GM19463 (cell line): Measurements from ENCODE around the gene RPS6KA3.
A peak's percentile ranks its signal among the peaks of the same experiment; 100 is the strongest.
"Not testable (repeated sequence)": the region's sequence is repeated elsewhere in the genome, so short reads cannot be mapped to it uniquely, and the experiment has no call there.

Source experiments
- ATAC-seq: cut with Tn5 transposase; IDR thresholded peaks from one replicate; pipeline ENCODE4 v1.9.1; 2021; ENCODE audit warnings: mild to moderate bottlenecking, moderate library complexity; ENCODE audit not compliant: unreplicated experiment

Gene RPS6KA3

GRCh38 chrX:20224814-20225487 lies 41.8 kb downstream of the RPS6KA3 start:
- peak; percentile 85 for ATAC-seq

- no peak for ATAC-seq
Measured at GRCh38 chrX:20221902-20222301, 44.8 kb downstream of the RPS6KA3 start.

GRCh38 chrX:20218836-20219505 lies 47.7 kb downstream of the RPS6KA3 start:
- ATAC-seq = no peak

GRCh38 chrX:20217906-20218305 lies 48.8 kb downstream of the RPS6KA3 start:
- ATAC-seq = no peak

- ATAC-seq = no peak
Measured at GRCh38 chrX:20217271-20217670, 49.4 kb downstream of the RPS6KA3 start.

GRCh38 chrX:20215565-20215964 lies 51.1 kb downstream of the RPS6KA3 start:
- ATAC-seq = no peak

- peak; percentile 91 for ATAC-seq
Measured at GRCh38 chrX:20212486-20213089, 54.1 kb downstream of the RPS6KA3 start.

GRCh38 chrX:20211261-20211786 lies 55.4 kb downstream of the RPS6KA3 start:
- ATAC-seq = no peak

- peak; percentile 93 for ATAC-seq
Measured at GRCh38 chrX:20205927-20206708, 60.6 kb downstream of the RPS6KA3 start.

- ATAC-seq = no peak
Measured at GRCh38 chrX:20204351-20204750, 62.4 kb downstream of the RPS6KA3 start.

- no peak for ATAC-seq
Measured at GRCh38 chrX:20197641-20198210, 69.0 kb downstream of the RPS6KA3 start.

GRCh38 chrX:20189171-20189570 lies 77.5 kb downstream of the RPS6KA3 start:
- ATAC-seq = no peak

GRCh38 chrX:20181598-20182329 lies 84.9 kb downstream of the RPS6KA3 start:
- ATAC-seq = no peak

- ATAC-seq = no peak
Measured at GRCh38 chrX:20177093-20177492, 89.6 kb downstream of the RPS6KA3 start.

- no peak for ATAC-seq
Measured at GRCh38 chrX:20173856-20174255, 92.9 kb downstream of the RPS6KA3 start.

GRCh38 chrX:20173313-20173712 lies 93.4 kb downstream of the RPS6KA3 start:
- no peak for ATAC-seq

GRCh38 chrX:20171887-20172286 lies 94.8 kb downstream of the RPS6KA3 start:
- ATAC-seq = no peak

- ATAC-seq = not testable (repeated sequence)
Measured at GRCh38 chrX:20162516-20162915, 104.2 kb downstream of the RPS6KA3 start.

- ATAC-seq = no peak
Measured at GRCh38 chrX:20159797-20160385, 106.8 kb downstream of the RPS6KA3 start.

- ATAC-seq = no peak
Measured at GRCh38 chrX:20151689-20152088, 115.0 kb downstream of the RPS6KA3 start.
